Suprapubic skin (tissue), 4 donors: ENCODE data around the gene SPRED2.

ENCODE experiments used
- POLR2A ChIP-seq, 2 donors: fragments of 450-650 bp; IDR thresholded peaks; one replicate each; pipeline ENCODE4 v1.6.1; 2017; ENCODE audit warnings: antibody characterized with exemption in 2 of 2, mild to moderate bottlenecking in 2 of 2, moderate library complexity in 2 of 2
- POLR2AphosphoS5 ChIP-seq, 3 donors: sonication (generic); formaldehyde crosslinking; IDR thresholded peaks; one replicate each; pipeline ENCODE4 v1.6.1; 2017; ENCODE audit warnings: antibody characterized with exemption in 3 of 3
- TF ChIP-seq, protein P1 (sequence below), 2 donors: fragments of 200-600 bp in 1 of 2; fragments of 450-650 bp in 1 of 2; sonication (generic) in 1 of 2; IDR thresholded peaks; one replicate each; pipeline ENCODE4 v1.5.1; 2016 to 2019; ENCODE audit warnings: antibody characterized with exemption in 2 of 2, mild to moderate bottlenecking in 1 of 2, moderate library complexity in 1 of 2

DNA sequence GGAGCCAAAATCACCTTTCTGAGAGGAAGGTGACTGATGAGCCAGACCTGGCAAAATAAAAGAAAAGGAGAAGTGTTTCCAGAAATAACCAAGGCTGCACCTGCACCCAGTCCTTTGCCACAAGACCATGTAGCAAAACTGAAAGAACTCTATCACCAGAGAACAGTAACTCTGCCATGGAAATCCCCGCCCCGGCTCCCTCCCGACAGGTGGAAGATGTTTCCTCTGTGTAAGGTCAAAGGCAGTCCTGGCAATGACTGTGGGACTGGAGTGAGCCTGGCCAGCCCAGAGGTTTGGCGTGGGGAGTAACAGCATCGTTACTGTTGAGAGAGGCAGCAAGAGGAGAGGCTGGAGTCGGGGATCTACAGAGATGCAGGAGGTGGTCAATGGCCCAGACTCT is 42.3 kb downstream of the SPRED2 start:
- TF ChIP-seq, protein P1, sequence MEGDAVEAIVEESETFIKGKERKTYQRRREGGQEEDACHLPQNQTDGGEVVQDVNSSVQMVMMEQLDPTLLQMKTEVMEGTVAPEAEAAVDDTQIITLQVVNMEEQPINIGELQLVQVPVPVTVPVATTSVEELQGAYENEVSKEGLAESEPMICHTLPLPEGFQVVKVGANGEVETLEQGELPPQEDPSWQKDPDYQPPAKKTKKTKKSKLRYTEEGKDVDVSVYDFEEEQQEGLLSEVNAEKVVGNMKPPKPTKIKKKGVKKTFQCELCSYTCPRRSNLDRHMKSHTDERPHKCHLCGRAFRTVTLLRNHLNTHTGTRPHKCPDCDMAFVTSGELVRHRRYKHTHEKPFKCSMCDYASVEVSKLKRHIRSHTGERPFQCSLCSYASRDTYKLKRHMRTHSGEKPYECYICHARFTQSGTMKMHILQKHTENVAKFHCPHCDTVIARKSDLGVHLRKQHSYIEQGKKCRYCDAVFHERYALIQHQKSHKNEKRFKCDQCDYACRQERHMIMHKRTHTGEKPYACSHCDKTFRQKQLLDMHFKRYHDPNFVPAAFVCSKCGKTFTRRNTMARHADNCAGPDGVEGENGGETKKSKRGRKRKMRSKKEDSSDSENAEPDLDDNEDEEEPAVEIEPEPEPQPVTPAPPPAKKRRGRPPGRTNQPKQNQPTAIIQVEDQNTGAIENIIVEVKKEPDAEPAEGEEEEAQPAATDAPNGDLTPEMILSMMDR (IDR thresholded peaks at IDR 0.05) = no peak
- TF ChIP-seq POLR2A (IDR thresholded peaks at IDR 0.05) (no peak), POLR2AphosphoS5 (IDR thresholded peaks at IDR 0.05) (no peak)
